ENCODE measurements around the gene PSMD9. TPM values are rescaled to one million over a fixed set of nuclear protein-coding genes. Genes with fewer than 3 reads are reported as not detected.

PSMD9 gene
- total RNA-seq, 1 donor from 2014 or later, result 49.8 TPM

DNA sequence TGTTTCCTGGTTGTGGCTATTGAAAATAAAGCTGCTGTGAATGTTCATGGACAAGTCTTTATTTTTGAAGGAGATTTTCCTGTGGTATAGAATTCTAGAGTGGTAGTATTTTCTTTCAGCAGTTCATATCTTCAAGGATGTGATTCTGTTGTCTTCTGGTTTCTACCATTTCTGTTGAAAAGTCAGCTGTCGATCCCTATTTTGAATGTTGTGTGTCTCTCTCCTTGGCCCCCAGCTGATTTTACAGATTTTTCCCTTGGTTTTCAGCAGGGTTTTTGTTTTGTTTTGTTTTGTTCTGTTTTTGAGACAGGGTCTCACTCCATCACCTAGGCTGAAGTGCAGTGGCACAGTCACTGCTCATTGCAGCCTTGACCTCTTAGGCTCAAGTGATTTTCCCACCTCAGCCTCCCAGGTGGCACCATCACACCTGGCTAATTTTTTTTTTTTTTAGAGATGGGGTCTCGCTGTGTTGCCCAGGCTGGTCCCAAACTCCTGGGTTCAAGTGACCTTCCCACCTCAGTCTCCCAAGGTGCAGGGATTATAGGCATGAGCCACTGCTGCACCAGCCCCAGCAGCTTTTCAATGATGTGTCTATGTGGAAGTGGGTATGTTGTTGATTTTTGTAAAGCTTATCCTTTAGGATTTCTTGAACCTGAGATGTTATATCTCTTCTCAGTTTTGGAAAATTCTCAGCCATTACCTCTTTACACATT is 57.9 kb downstream of the PSMD9 start:
- H3K27ac ChIP-seq, result no peak overlapping the region
- no peak for DNase-seq (ENCODE audit: low spot score in 2 of 2)
- H3K27me3 ChIP-seq, result no peaks in the 10 kb centered on the region
- no peak overlapping the region for H3K4me3 ChIP-seq
- TF ChIP-seq, protein P1, sequence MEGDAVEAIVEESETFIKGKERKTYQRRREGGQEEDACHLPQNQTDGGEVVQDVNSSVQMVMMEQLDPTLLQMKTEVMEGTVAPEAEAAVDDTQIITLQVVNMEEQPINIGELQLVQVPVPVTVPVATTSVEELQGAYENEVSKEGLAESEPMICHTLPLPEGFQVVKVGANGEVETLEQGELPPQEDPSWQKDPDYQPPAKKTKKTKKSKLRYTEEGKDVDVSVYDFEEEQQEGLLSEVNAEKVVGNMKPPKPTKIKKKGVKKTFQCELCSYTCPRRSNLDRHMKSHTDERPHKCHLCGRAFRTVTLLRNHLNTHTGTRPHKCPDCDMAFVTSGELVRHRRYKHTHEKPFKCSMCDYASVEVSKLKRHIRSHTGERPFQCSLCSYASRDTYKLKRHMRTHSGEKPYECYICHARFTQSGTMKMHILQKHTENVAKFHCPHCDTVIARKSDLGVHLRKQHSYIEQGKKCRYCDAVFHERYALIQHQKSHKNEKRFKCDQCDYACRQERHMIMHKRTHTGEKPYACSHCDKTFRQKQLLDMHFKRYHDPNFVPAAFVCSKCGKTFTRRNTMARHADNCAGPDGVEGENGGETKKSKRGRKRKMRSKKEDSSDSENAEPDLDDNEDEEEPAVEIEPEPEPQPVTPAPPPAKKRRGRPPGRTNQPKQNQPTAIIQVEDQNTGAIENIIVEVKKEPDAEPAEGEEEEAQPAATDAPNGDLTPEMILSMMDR (IDR thresholded peaks at IDR 0.05), result no peak
- H3K4me1 ChIP-seq, result no peaks in the 10 kb centered on the region
- peaks cover 0 to 3% of the 10 kb centered on the region in 2 donors for H3K36me3 ChIP-seq
- H3K9me3 ChIP-seq, result no peaks in the 10 kb centered on the region
- intact Hi-C loops (cut with DNase I), result no loop called here

DNA sequence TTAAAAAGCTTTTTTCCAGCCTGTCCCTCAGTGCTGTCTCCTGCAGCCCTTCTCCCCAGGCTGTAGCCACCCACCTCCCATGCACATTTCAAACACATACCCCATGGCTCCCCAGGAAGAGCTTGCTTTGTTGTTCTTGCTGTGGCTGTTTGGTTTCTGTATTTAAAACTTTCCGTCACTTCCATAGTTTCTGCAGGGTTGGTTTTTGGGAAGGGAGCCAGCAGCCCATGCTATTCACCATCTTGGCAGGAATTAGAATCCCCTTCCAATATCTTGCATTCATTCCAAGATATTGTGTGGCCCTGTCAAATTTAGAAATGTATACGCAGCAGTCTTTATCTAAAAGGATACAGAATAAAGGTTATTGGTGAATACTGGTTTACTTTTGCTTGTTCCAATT is 59.4 kb downstream of the PSMD9 start:
- H3K4me3 ChIP-seq, result no peak overlapping the region
- H3K27me3 ChIP-seq, result no peaks in the 10 kb centered on the region
- no peaks in the 10 kb centered on the region for H3K4me1 ChIP-seq
- H3K9me3 ChIP-seq, result no peaks in the 10 kb centered on the region
- TF ChIP-seq, protein P1 (IDR thresholded peaks at IDR 0.05), result no peak
- H3K27ac ChIP-seq, result no peak overlapping the region
- no peaks in the 10 kb centered on the region for H3K36me3 ChIP-seq
- no peak for DNase-seq (ENCODE audit: low spot score in 2 of 2)
- intact Hi-C loops (cut with DNase I), result no loop called here

DNA sequence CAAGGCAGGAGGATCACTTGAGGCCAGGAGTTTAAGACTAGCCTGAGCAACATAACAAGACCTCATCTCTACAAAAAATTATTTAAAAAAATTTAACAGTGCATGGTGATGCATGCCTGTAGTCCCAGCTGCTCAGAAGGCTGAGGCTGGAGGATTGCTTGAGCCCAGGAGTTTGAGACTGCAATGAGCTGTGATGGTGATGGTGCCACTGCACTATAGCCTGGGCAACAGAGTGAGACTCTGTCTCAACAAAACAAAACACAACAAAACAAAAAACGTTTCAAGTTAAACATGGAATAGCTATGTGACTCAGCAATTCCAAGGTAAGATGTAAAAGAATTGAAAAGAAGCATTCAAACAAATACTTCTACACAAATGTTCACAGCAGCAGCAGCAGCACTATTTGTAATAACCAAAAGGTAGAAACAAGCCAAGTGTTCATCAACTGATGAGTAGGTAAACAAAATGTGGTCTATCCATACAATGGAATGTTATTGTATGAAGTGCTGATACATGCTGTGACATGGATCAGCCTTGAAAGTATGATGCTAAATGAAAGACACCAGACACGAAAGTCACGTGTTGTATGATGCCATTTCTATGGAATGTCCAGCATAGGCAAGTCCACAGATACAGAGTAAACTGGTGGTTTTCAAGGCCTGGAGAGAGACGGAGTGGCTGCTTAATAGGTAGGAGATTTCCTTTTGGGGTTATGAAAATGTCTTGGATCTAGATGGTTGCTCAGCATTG is 61.2 kb downstream of the PSMD9 start:
- TF ChIP-seq, protein P1 (IDR thresholded peaks at IDR 0.05), result no peak
- intact Hi-C loops (cut with DNase I), result no loop called here
- Histone ChIP-seq H3K9me3 (no peaks in the 10 kb centered on the region), H3K27ac (no peak overlapping the region), H3K27me3 (no peaks in the 10 kb centered on the region), H3K36me3 (no peaks in the 10 kb centered on the region), H3K4me1 (no peaks in the 10 kb centered on the region), H3K4me3 (no peak overlapping the region)
- DNase-seq (ENCODE audit: low spot score in 2 of 2), result no peak

DNA sequence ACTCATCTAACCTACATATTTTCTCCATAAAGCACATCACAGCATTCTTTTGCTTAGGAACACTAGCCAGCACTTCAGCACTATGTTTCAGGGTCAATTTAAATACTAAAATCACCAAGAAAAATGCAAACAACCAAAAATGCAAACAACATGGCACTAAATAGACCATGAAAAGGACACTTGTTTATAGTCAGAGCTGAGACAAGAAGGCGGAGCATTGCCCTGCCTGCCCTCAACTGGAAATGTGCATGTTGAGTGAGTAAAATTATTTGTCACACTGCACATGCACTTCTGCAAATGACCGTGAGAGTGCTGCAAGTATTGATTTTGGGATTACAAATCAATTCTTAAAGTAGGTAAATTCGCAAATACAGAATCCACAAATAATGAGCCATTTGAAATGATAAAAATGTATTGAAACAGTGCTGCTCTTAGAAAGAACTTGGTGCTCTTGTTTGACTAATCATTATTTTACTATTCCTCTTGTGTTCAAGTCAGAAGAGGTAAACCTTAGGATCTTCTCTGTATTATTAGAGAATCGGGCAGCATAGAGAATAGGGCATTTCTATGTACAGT is 64.6 kb downstream of the PSMD9 start:
- Histone ChIP-seq H3K9me3 (no peaks in the 10 kb centered on the region), H3K27me3 (no peaks in the 10 kb centered on the region), H3K36me3 (no peaks in the 10 kb centered on the region), H3K4me3 (no peak overlapping the region), H3K4me1 (no peaks in the 10 kb centered on the region), H3K27ac (no peak overlapping the region)
- intact Hi-C loops (cut with DNase I), result no loop called here
- TF ChIP-seq, protein P1 (IDR thresholded peaks at IDR 0.05), result no peak
- DNase-seq (ENCODE audit: low spot score in 2 of 2), result no peak

DNA sequence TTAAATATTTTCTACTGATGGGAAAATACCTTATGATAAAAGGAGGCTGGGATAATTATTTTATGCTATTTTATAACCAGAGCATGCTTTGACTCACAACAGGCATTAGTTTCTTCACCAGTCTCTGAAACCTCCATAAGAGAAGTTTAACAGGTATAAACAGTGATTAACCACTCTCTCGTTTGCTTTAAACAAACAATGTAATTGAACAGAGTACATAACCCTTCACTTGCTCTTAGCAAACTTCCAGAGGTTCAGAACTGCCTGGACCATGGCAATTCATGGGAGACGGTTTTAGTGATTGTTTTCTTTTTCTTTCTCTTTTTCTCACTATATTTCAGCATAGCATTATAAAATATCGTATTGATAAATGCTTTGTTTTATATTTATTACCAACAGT is 65.1 kb downstream of the PSMD9 start:
- H3K9me3 ChIP-seq, result no peaks in the 10 kb centered on the region
- no peaks in the 10 kb centered on the region for H3K27me3 ChIP-seq
- no peak for DNase-seq (ENCODE audit: low spot score in 2 of 2)
- no peak overlapping the region for H3K4me3 ChIP-seq
- intact Hi-C loops (cut with DNase I), result no loop called here
- no peaks in the 10 kb centered on the region for H3K4me1 ChIP-seq
- no peak overlapping the region for H3K27ac ChIP-seq
- no peaks in the 10 kb centered on the region for H3K36me3 ChIP-seq
- TF ChIP-seq, protein P1 (IDR thresholded peaks at IDR 0.05), result no peak
